K562 (cell line): ENCODE data around the gene FAR2. TPM values are rescaled to one million over a fixed set of nuclear protein-coding genes. Genes with fewer than 3 reads are reported as not detected.

Experiments used
- ATF3 ChIP-seq, 2 experiments: fragments of 450-650 bp in 1 of 2; sonication (generic) in 1 of 2; formaldehyde crosslinking in 1 of 2; IDR thresholded peaks in 1 of 2; conservative IDR thresholded peaks in 1 of 2; 2 replicates each; pipeline versions ENCODE4 v1.6.1 to v1.8.1; 2016 to 2023; ENCODE audit warnings: mild to moderate bottlenecking in 2 of 2, moderate library complexity in 2 of 2, inconsistent platforms in 1 of 2, missing genetic modification reagents in 1 of 2
- CHCHD3 ChIP-seq: fragments of 250-450 bp; sonication (Bioruptor Pico); IDR thresholded peaks from 2 replicates; pipeline ENCODE4 v2.1.2; 2022; ENCODE audit warnings: mild to moderate bottlenecking
- ERF ChIP-seq: fragments of 450-650 bp; formaldehyde crosslinking; IDR thresholded peaks from 2 replicates; pipeline ENCODE4 v1.4.0; 2020; ENCODE audit warnings: mild to moderate bottlenecking, mixed read lengths
- FIP1L1 ChIP-seq: fragments of 200-400 bp; formaldehyde crosslinking; IDR thresholded peaks from 2 replicates; pipeline ENCODE4 v1.6.1; 2018; ENCODE audit warnings: mild to moderate bottlenecking, low read depth, low read length; ENCODE audit not compliant: poor library complexity, severe bottlenecking
- FOSL1 ChIP-seq: fragments of 200-800 bp; sonication (Bioruptor generic); conservative IDR thresholded peaks from 2 replicates; pipeline ENCODE4 v1.6.1; 2016; ENCODE audit warnings: missing genetic modification characterization, missing compliant biosample characterization
- HMBOX1 ChIP-seq: sonication (generic); IDR thresholded peaks from 2 replicates; pipeline ENCODE4 v1.6.1; 2016
- HMG20B ChIP-seq: fragments of 250-450 bp; sonication (Bioruptor Pico); IDR thresholded peaks from 2 replicates; pipeline ENCODE4 v1.5.0; 2021; ENCODE audit warnings: mild to moderate bottlenecking
- HMGN3 ChIP-seq: IDR thresholded peaks from 2 replicates; pipeline ENCODE4 v1.6.1; 2011; ENCODE audit warnings: borderline replicate concordance, low read depth, mild to moderate bottlenecking, mixed read lengths, low read length; ENCODE audit not compliant: insufficient read length; ENCODE audit errors: extremely low read depth
- JUNB ChIP-seq: fragments of 450-650 bp; formaldehyde crosslinking; conservative IDR thresholded peaks from 2 replicates; pipeline ENCODE4 v1.4.0; 2020; ENCODE audit warnings: mild to moderate bottlenecking
- KLF1 ChIP-seq: fragments of 450-650 bp; IDR thresholded peaks from 2 replicates; pipeline ENCODE4 v1.6.1; 2016; ENCODE audit warnings: missing genetic modification characterization, missing compliant biosample characterization
- NCOR1 ChIP-seq: fragments of 450-650 bp; IDR thresholded peaks from 2 replicates; pipeline ENCODE4 v1.6.1; 2016; ENCODE audit warnings: mild to moderate bottlenecking, moderate library complexity
- NFE2L1 ChIP-seq: fragments of 450-650 bp; IDR thresholded peaks from 2 replicates; pipeline ENCODE4 v1.6.1; 2016; ENCODE audit warnings: missing genetic modification characterization, low read depth, mild to moderate bottlenecking, missing compliant biosample characterization, moderate library complexity, borderline replicate concordance
- NR2C1 ChIP-seq, 2 experiments: fragments of 450-650 bp; IDR thresholded peaks; 2 replicates each; pipeline ENCODE4 v1.6.1; 2017; ENCODE audit warnings: mild to moderate bottlenecking in 2 of 2, antibody characterized with exemption in 1 of 2, inconsistent platforms in 1 of 2, missing compliant biosample characterization in 1 of 2, missing genetic modification characterization in 1 of 2
- PREB ChIP-seq: sonication (generic); formaldehyde crosslinking; IDR thresholded peaks from 2 replicates; pipeline ENCODE4 v1.8.1; 2023; ENCODE audit warnings: mild to moderate bottlenecking, missing genetic modification reagents
- RBM25 ChIP-seq: fragments of 200-400 bp; formaldehyde crosslinking; IDR thresholded peaks from 2 replicates; pipeline ENCODE4 v1.6.1; 2018; ENCODE audit warnings: low read length, low read depth, moderate library complexity; ENCODE audit not compliant: severe bottlenecking
- RBM34 ChIP-seq: fragments of 200-400 bp; formaldehyde crosslinking; IDR thresholded peaks from 2 replicates; pipeline ENCODE4 v1.6.1; 2018; ENCODE audit warnings: low read length, borderline replicate concordance; ENCODE audit not compliant: insufficient read depth
- RNF219 ChIP-seq: fragments of 250-450 bp; sonication (Bioruptor Pico); IDR thresholded peaks from 2 replicates; pipeline ENCODE4 v1.5.0; 2022; ENCODE audit warnings: mild to moderate bottlenecking
- SMAD3 ChIP-seq: fragments of 450-650 bp; formaldehyde crosslinking; conservative IDR thresholded peaks from 2 replicates; pipeline ENCODE4 v1.4.0; 2020; ENCODE audit warnings: mild to moderate bottlenecking
- SNIP1 ChIP-seq: fragments of 450-650 bp; IDR thresholded peaks from 2 replicates; pipeline ENCODE4 v1.7.1; 2017; ENCODE audit warnings: low read depth, mild to moderate bottlenecking
- SREBF2 ChIP-seq: sonication (generic); formaldehyde crosslinking; IDR thresholded peaks from 2 replicates; pipeline ENCODE4 v1.4.0; 2020; ENCODE audit warnings: mild to moderate bottlenecking, missing genetic modification reagents
- U2AF1 ChIP-seq: fragments of 200-400 bp; formaldehyde crosslinking; optimal IDR thresholded peaks from 2 replicates; pipeline ENCODE3; 2017; ENCODE audit warnings: mild to moderate bottlenecking, low read depth, low read length, moderate library complexity
- ZNF23 ChIP-seq: fragments of 250-450 bp; sonication (Bioruptor Pico); IDR thresholded peaks from 2 replicates; pipeline ENCODE4 v1.4.0; 2020; ENCODE audit warnings: mild to moderate bottlenecking
- ZNF354B ChIP-seq: fragments of 250-450 bp; sonication (Bioruptor Pico); IDR thresholded peaks from 2 replicates; pipeline ENCODE4 v1.4.0; 2020
- ZNF785 ChIP-seq: fragments of 250-450 bp; sonication (Bioruptor Pico); IDR thresholded peaks from 2 replicates; pipeline ENCODE4 v1.4.0; 2020; ENCODE audit warnings: mild to moderate bottlenecking
- polyA plus RNA-seq, 8 experiments: library from polyadenylated mRNA; depleted of rRNA in 4 of 8; stranded (reverse) in 5 of 8; unstranded in 3 of 8; fragments of >200 nt; fragmentation: Nextera tagmentation in 2 of 8; fragmentation: Illumina TruSeq in 1 of 8; extraction: Ambion mirVana in 2 of 8; extraction: Trizol in 1 of 8; gene quantifications; 2 replicates each; pipeline versions ENCODE4 v1.2.1 to v1.2.3, GENCODE V29; 2011 to 2014; ENCODE audit warnings: inconsistent platforms in 1 of 8, missing spikeins in 1 of 8
- total RNA-seq, 7 experiments: library from RNA; depleted of rRNA in 6 of 7; stranded (reverse); fragments of >200 nt in 6 of 7; fragmentation: Illumina TruSeq in 2 of 7; extraction: Trizol in 2 of 7; gene quantifications; 2 replicates each; pipeline versions ENCODE4 v1.2.1 to v1.2.3, GENCODE V29; 2011 to 2021; ENCODE audit warnings: low replicate concordance in 1 of 7

The FAR2 gene
- total and polyA plus RNA-seq, 9 of the 15 experiments (the other 6 are each of a cell fraction or from before 2014, with no cell fraction given), result 5.0 to 13.4 (median 8.5) TPM

GRCh38 chr12:29148911-29149690 is at the start of gene FAR2 (continued):
- no peak for TF ChIP-seq NCOR1
- no peak for TF ChIP-seq ZNF354B (CRISPR knock-in tag)
- no peak for TF ChIP-seq SNIP1
- TF ChIP-seq RBM25, result no peak
- no peak for TF ChIP-seq PREB (CRISPR knock-in tag)
- TF ChIP-seq ATF3 (IDR thresholded peaks at IDR 0.05), result no peak
- TF ChIP-seq ATF3 (CRISPR knock-in tag; conservative IDR thresholded peaks at IDR 0.05), result no peak
- TF ChIP-seq FOSL1, result no peak
- no peak for TF ChIP-seq HMG20B (CRISPR knock-in tag)
- TF ChIP-seq NFE2L1 (tag), result no peak
- TF ChIP-seq CHCHD3 (CRISPR knock-in tag), result no peak
- no peak for TF ChIP-seq RNF219
- no peak for TF ChIP-seq ERF
- no peak for TF ChIP-seq SMAD3
- TF ChIP-seq SREBF2, result no peak
- TF ChIP-seq ZNF23 (CRISPR knock-in tag), result no peak
- no peak for TF ChIP-seq HMBOX1
- TF ChIP-seq FIP1L1, result no peak
- TF ChIP-seq ZNF785 (CRISPR knock-in tag), result no peak
- TF ChIP-seq JUNB (CRISPR knock-in tag), result no peak
- no peak for TF ChIP-seq KLF1 (tag)
- TF ChIP-seq U2AF1, result no peak
- TF ChIP-seq NR2C1 (IDR thresholded peaks at IDR 0.05), result no peak
- no peak for TF ChIP-seq NR2C1 (tag; IDR thresholded peaks at IDR 0.05)
- TF ChIP-seq RBM34, result no peak
- TF ChIP-seq HMGN3, result no peak
